ENCODE data around the gene IGIP.

GRCh38 chr5:140153255-140153654, 27.5 kb downstream of the IGIP start:
- TF ChIP-seq CTCF (optimal IDR thresholded peaks at IDR 0.05 in 1 of 3, IDR thresholded peaks at IDR 0.05 in 1 of 3, conservative IDR thresholded peaks at IDR 0.05 in 1 of 3; ENCODE audit: extremely low read depth in 1 of 3, insufficient read depth in 2 of 3, low read length in 3 of 3) = no peak
- TF ChIP-seq EZH2 (IDR thresholded peaks at IDR 0.05; ENCODE audit: low read length) = no peak
